Ishikawa (cell line): ENCODE results near the gene IGFBP3.

Experiments
- CEBPB ChIP-seq: IDR thresholded peaks from 2 replicates; pipeline ENCODE4 v1.6.1; 2012
- CREB1 ChIP-seq: IDR thresholded peaks from 2 replicates; pipeline ENCODE4 v1.6.1; 2012; ENCODE audit warnings: low read depth
- EGR1 ChIP-seq: IDR thresholded peaks from 2 replicates; pipeline ENCODE4 v1.6.1; 2012
- EP300 ChIP-seq: IDR thresholded peaks from 2 replicates; pipeline ENCODE4 v1.6.1; 2012; ENCODE audit warnings: borderline replicate concordance
- FOXM1 ChIP-seq: IDR thresholded peaks from 2 replicates; pipeline ENCODE4 v1.6.1; 2012; ENCODE audit warnings: low read depth, borderline replicate concordance
- MAX ChIP-seq: IDR thresholded peaks from 2 replicates; pipeline ENCODE4 v1.6.1; 2012
- NFIC ChIP-seq: IDR thresholded peaks from 2 replicates; pipeline ENCODE4 v1.6.1; 2012
- RAD21 ChIP-seq: IDR thresholded peaks from 2 replicates; pipeline ENCODE4 v1.6.1; 2012; ENCODE audit warnings: low read depth
- REST ChIP-seq: IDR thresholded peaks from 2 replicates; pipeline ENCODE4 v1.6.1; 2012; ENCODE audit warnings: low read depth, mild to moderate bottlenecking
- TAF1 ChIP-seq: IDR thresholded peaks from 2 replicates; pipeline ENCODE4 v1.6.1; 2012; ENCODE audit warnings: low read depth, mild to moderate bottlenecking
- TCF12 ChIP-seq: IDR thresholded peaks from 2 replicates; pipeline ENCODE4 v1.6.1; 2012; ENCODE audit warnings: low read depth
- TEAD4 ChIP-seq: IDR thresholded peaks from 2 replicates; pipeline ENCODE4 v1.6.1; 2012
- USF1 ChIP-seq: IDR thresholded peaks from 2 replicates; pipeline ENCODE4 v1.6.1; 2012
- YY1 ChIP-seq: IDR thresholded peaks from 2 replicates; pipeline ENCODE4 v1.6.1; 2012; ENCODE audit warnings: low read depth
- ZBTB7A ChIP-seq: IDR thresholded peaks from 2 replicates; pipeline ENCODE4 v1.6.1; 2012; ENCODE audit warnings: low read depth

Gene IGFBP3

GRCh38 chr7:45940939-45941338 lies 19.9 kb upstream of the IGFBP3 start:
- TF ChIP-seq FOXM1 (no peak), TCF12 (no peak), RAD21 (no peak), USF1 (no peak), ZBTB7A (no peak), TEAD4 (no peak), CREB1 (no peak), YY1 (no peak), CEBPB (no peak), MAX (no peak), EP300 (no peak), REST (no peak), TAF1 (no peak), NFIC (no peak), EGR1 (no peak)

- TF ChIP-seq NFIC (no peak), CEBPB (no peak), ZBTB7A (no peak), REST (no peak), TAF1 (no peak)
These were observed 18.5 kb upstream of the IGFBP3 start for GRCh38 chr7:45939574-45939973.

- TF ChIP-seq EGR1 (no peak), REST (no peak), TCF12 (no peak), EP300 (no peak), CREB1 (no peak), YY1 (no peak), TEAD4 (no peak), ZBTB7A (no peak), TAF1 (no peak), USF1 (no peak), CEBPB (no peak), RAD21 (no peak), FOXM1 (no peak), NFIC (no peak), MAX (no peak)
These were observed 17.7 kb upstream of the IGFBP3 start for GRCh38 chr7:45938626-45939302.

GRCh38 chr7:45937862-45938261 lies 16.8 kb upstream of the IGFBP3 start:
- TF ChIP-seq CEBPB (no peak), TAF1 (no peak), TCF12 (no peak), REST (no peak), CREB1 (no peak), MAX (no peak), EP300 (no peak)
